ENCODE data around the gene BTBD19. TPM values are rescaled to one million over a fixed set of nuclear protein-coding genes. Genes with fewer than 3 reads are reported as not detected.

Gene BTBD19
- total and polyA plus RNA-seq, 2 donors (not counting 1 experiment from before 2014, with no cell fraction given) = 0.75 to 2.3 TPM

DNA sequence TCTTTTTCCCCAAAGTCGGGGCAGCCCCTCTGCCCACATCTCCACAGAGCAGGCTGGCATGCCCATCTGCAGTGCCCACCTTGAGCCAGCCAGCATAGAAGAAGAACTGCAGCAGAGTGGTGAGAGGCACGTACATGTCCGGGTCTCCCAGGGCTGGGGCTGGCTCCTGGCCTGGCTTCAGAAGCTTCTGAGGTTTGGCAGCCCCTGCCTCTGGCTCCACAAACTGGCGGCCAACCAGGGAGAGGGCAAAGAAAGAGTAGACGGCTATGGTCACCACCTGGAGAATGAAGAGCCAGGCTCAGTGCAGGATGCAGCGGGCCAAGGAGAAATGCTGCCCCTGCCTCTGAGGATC lies 23.3 kb upstream of the BTBD19 start:
- no peaks in the 10 kb centered on the region for H3K27me3 Mint-ChIP-seq
- no peaks in the 10 kb centered on the region for H3K79me2 ChIP-seq (ENCODE audit: control insufficient read depth, insufficient read depth, low read length)
- no peak for TF ChIP-seq EZH2 (IDR thresholded peaks at IDR 0.05; ENCODE audit: borderline replicate concordance, insufficient read depth, low read depth, low read length, poor library complexity, severe bottlenecking)
- TF ChIP-seq, protein P1, sequence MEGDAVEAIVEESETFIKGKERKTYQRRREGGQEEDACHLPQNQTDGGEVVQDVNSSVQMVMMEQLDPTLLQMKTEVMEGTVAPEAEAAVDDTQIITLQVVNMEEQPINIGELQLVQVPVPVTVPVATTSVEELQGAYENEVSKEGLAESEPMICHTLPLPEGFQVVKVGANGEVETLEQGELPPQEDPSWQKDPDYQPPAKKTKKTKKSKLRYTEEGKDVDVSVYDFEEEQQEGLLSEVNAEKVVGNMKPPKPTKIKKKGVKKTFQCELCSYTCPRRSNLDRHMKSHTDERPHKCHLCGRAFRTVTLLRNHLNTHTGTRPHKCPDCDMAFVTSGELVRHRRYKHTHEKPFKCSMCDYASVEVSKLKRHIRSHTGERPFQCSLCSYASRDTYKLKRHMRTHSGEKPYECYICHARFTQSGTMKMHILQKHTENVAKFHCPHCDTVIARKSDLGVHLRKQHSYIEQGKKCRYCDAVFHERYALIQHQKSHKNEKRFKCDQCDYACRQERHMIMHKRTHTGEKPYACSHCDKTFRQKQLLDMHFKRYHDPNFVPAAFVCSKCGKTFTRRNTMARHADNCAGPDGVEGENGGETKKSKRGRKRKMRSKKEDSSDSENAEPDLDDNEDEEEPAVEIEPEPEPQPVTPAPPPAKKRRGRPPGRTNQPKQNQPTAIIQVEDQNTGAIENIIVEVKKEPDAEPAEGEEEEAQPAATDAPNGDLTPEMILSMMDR (IDR thresholded peaks at IDR 0.05) = no peak
- peaks cover 35% of the 10 kb centered on the region for H3K4me1 Mint-ChIP-seq
- H3K4me2 ChIP-seq (replicated peaks; ENCODE audit: low read depth, low read length, poor library complexity, severe bottlenecking) = peak overlapping the region; percentile 90
- ChIA-PET POLR2A (interaction anchor here (0.8 to 3.1 kb wide), 6 partner anchors 9 to 518 kb away, joined by 3 to 25 read pairs (median 6); partner anchors contain the start of genes PLK3 and RPS8), CTCF (interaction anchor here (0.6 to 5.5 kb wide), 11 partner anchors 9 to 704 kb away, joined by 3 to 44 read pairs (median 4); partner anchors contain the start of genes BTBD19, HECTD3, PLK3 and RNU5D-1)
- H3K27me3 ChIP-seq (replicated peaks in 1 of 4; ENCODE audit: control extremely low read depth in 1 of 4, control insufficient read depth in 3 of 4, insufficient read depth in 4 of 4, low read length in 3 of 4) = no peaks in the 10 kb centered on the region
- peaks cover 4% of the 10 kb centered on the region for H4K20me1 ChIP-seq (ENCODE audit: control insufficient read depth, insufficient read depth, low read length, poor library complexity, severe bottlenecking)
- DNase-seq (no peak), ATAC-seq (ENCODE audit: low read depth) (no peak)
- no peaks in the 10 kb centered on the region for H3K9me3 ChIP-seq (ENCODE audit: control extremely low read depth in 1 of 3, control insufficient read depth in 2 of 3, insufficient read depth in 1 of 3, low read length in 2 of 3)
- H3K4me3 ChIP-seq (ENCODE audit: control extremely low read depth in 1 of 5, extremely low read depth in 1 of 5, insufficient read depth in 1 of 5, low read depth in 2 of 5, low read length in 4 of 5) = peak overlapping the region in 1 of 5 experiments; percentile 69
- peaks cover 25 to 34% of the 10 kb centered on the region in 2 donors for H3K4me1 ChIP-seq (ENCODE audit: control insufficient read depth in 2 of 2, insufficient read depth in 2 of 2, low read length in 2 of 2)
- peak overlapping the region; percentile 78 for H3K27ac Mint-ChIP-seq
- no peaks in the 10 kb centered on the region for H3K9me3 Mint-ChIP-seq (ENCODE audit: insufficient read depth)
- WGBS (ENCODE audit: insufficient coverage) = 86% methylated on average over 6 of the region's 6 CpGs
- H3K9ac ChIP-seq (ENCODE audit: low read length) = peak overlapping the region; percentile 64
- peak overlapping the region; percentile 85 for H2AFZ ChIP-seq (ENCODE audit: insufficient read depth, low read depth, low read length, poor library complexity, severe bottlenecking)
- H3K27ac ChIP-seq (ENCODE audit: low read length in 2 of 2) = no peak overlapping the region
- peaks cover 0 to 15% of the 10 kb centered on the region in 2 experiments for H3K36me3 ChIP-seq (replicated peaks in 1 of 2; ENCODE audit: control extremely low read depth in 1 of 2, control insufficient read depth in 1 of 2, extremely low read depth in 1 of 2, insufficient read depth in 2 of 2, low read length in 1 of 2)
- intact Hi-C loops (cut with micrococcal nuclease) = loop anchor here (5.0 kb wide), 2 partner anchors 202 to 902 kb away; partner anchors contain the start of genes EIF2B3, GPBP1L1 and TMEM69
- peak overlapping the region; percentile 82 for H3K4me3 Mint-ChIP-seq

DNA sequence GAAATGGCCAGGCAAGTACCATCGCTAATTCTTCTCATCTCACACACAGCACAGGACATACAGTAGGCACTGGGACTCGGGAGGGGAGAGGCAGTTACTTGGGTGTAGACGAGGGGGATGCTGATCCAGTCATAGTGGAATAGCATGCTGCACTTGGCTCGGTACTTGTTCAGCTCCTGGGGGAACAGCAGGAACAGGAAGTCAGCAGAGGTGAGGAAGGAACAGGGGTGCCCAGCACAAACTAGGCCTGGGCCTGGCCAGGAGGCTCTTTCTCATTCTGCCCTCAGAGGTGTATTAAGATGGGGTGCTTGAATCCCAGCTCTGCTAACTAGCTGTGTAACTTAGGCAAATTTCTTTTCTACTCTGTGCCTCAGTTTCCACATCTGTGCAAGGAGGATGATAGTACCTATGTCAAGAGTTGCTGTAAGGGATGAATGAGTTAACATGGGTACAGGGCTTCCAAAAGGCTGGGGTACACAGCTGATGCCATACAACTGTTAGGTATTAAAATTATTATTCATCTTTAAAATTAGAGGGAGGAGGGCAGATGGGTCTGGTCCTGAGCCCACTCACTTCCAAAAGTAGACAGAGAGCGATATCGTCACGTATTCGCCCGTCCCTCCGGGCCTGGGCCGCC lies 22.7 kb upstream of the BTBD19 start:
- no peak for TF ChIP-seq EZH2 (IDR thresholded peaks at IDR 0.05; ENCODE audit: borderline replicate concordance, insufficient read depth, low read depth, low read length, poor library complexity, severe bottlenecking)
- TF ChIP-seq, protein P1 (IDR thresholded peaks at IDR 0.05) = no peak
- intact Hi-C loops (cut with micrococcal nuclease) = loop anchor here (1.0 to 5.0 kb wide), 9 partner anchors 10 to 902 kb away; partner anchors contain the start of genes EIF2B3, GPBP1L1, PLK3 and RNU5D-1
- WGBS (ENCODE audit: insufficient coverage) = 18% methylated on average over 10 of the region's 11 CpGs
- H3K36me3 ChIP-seq (replicated peaks in 1 of 2; ENCODE audit: control extremely low read depth in 1 of 2, control insufficient read depth in 1 of 2, extremely low read depth in 1 of 2, insufficient read depth in 2 of 2, low read length in 1 of 2) = peaks cover 0 to 10% of the 10 kb centered on the region in 2 experiments
- peak overlapping the region in 1 of 2 donors; percentile 50 for H3K27ac ChIP-seq (ENCODE audit: low read length in 2 of 2)
- DNase-seq = no peak
- no peak for ATAC-seq (ENCODE audit: low read depth)
- CTCF ChIA-PET = interaction anchor here (0.9 to 5.5 kb wide), 9 partner anchors 10 to 515 kb away, joined by 3 to 44 read pairs (median 4); partner anchors contain the start of genes BTBD19, HECTD3, PLK3 and RNU5D-1
- peak overlapping the region in 4 of 5 experiments; percentile 53 to 68 (median 60) for H3K4me3 ChIP-seq (ENCODE audit: control extremely low read depth in 1 of 5, extremely low read depth in 1 of 5, insufficient read depth in 1 of 5, low read depth in 2 of 5, low read length in 4 of 5)
- H3K4me1 ChIP-seq (ENCODE audit: control insufficient read depth in 2 of 2, insufficient read depth in 2 of 2, low read length in 2 of 2) = peaks cover 25 to 34% of the 10 kb centered on the region in 2 donors
- Mint-ChIP-seq H3K4me1 (peaks cover 33% of the 10 kb centered on the region), H3K27me3 (no peaks in the 10 kb centered on the region), H3K4me3 (peak overlapping the region; percentile 82), H3K27ac (peak overlapping the region; percentile 92), H3K9me3 (ENCODE audit: insufficient read depth) (no peaks in the 10 kb centered on the region)
- H3K9me3 ChIP-seq (ENCODE audit: control extremely low read depth in 1 of 3, control insufficient read depth in 2 of 3, insufficient read depth in 1 of 3, low read length in 2 of 3) = no peaks in the 10 kb centered on the region
- no peaks in the 10 kb centered on the region for H3K27me3 ChIP-seq (replicated peaks in 1 of 4; ENCODE audit: control extremely low read depth in 1 of 4, control insufficient read depth in 3 of 4, insufficient read depth in 4 of 4, low read length in 3 of 4)
- H3K9ac ChIP-seq (ENCODE audit: low read length) = peak overlapping the region; percentile 63
- peak overlapping the region; percentile 90 for H3K4me2 ChIP-seq (replicated peaks; ENCODE audit: low read depth, low read length, poor library complexity, severe bottlenecking)
- POLR2A ChIA-PET = interaction anchor here (0.8 to 3.1 kb wide), 5 partner anchors 10 to 34 kb away, joined by 4 to 25 read pairs (median 8); partner anchors contain the start of genes PLK3 and RPS8
- H2AFZ ChIP-seq (ENCODE audit: insufficient read depth, low read depth, low read length, poor library complexity, severe bottlenecking) = peak overlapping the region; percentile 82
- H3K79me2 ChIP-seq (ENCODE audit: control insufficient read depth, insufficient read depth, low read length) = no peaks in the 10 kb centered on the region
- H4K20me1 ChIP-seq (ENCODE audit: control insufficient read depth, insufficient read depth, low read length, poor library complexity, severe bottlenecking) = peaks cover 4% of the 10 kb centered on the region
